ENCODE results near the gene CPNE5.

CPNE5 gene

DNA sequence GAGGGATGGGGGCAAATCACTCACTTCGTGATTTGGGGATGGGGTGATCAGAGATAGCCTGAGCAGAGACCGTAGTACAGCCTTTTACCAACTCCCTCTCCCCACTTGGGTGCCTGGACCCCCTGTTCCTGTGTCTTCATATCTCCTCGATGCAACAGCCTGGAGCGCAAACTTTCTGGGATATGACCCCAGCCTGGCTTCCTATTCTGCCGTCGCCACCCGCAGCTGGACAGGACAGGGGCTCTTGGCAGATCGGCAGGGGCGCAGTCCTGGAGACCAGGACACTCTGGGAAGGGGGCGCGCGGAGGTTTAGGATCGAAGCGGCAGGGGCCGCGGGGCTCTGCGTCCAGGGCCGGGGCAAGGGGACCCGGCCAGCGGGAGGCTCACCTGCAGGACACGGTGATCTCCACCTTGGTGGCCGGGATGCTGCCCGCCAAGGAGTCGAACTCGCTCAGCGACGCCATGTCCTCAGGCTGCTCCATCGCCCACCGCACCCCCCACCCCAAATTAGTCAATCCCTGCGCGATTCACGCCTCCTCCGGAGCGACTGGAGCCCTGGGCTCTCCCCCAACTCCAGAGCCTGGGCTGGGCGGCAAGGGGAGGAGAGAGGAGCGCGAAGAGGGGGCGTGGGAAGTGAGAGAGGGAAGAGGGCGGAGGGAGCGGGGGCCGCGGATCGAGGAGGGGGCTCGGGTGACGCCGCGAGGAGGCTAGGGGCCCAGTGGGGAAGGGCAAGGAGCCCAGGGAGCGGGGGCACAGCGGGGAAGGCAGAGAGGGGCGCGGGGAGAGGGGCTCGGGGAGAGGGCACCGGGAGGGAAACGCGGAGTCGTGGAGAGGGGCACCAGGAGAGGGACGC lies at the start of gene CPNE5:
Gene CPNE5 (minus strand): TSS at position 549 of the 853 bp plus-strand sequence. CDS start 67 bp downstream, at position 482.
- DNase-seq (ENCODE audit: low read depth in 3 of 3) = peak in 1 of 3 experiments; percentile 11

DNA sequence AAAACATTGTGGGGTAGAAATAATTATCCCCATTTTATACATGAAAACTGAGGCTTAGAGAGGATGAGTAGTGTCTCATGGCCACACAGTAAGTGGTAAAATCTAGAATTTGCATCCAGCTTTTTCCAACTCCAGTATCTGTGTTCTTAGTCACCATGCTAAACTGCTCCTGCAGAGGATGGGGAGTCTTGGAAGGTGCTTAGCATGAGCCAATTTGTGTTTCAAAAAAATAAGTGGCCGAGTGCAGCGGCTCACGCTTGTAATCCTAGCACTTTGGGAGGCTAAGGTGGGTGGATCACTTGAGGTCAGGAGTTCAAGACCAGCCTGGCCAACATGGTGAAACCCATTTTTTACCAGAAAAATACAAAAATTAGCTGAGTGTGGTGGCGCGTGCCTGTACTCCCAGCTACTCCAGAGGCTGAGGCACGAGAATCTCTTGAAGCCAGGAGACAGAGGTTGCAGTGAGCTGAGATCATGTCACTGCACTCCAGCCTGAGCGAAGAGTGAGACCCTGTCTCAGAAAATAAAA lies 48.9 kb upstream of the CPNE5 start:
- no peak for DNase-seq (ENCODE audit: low read depth in 3 of 3)

DNA sequence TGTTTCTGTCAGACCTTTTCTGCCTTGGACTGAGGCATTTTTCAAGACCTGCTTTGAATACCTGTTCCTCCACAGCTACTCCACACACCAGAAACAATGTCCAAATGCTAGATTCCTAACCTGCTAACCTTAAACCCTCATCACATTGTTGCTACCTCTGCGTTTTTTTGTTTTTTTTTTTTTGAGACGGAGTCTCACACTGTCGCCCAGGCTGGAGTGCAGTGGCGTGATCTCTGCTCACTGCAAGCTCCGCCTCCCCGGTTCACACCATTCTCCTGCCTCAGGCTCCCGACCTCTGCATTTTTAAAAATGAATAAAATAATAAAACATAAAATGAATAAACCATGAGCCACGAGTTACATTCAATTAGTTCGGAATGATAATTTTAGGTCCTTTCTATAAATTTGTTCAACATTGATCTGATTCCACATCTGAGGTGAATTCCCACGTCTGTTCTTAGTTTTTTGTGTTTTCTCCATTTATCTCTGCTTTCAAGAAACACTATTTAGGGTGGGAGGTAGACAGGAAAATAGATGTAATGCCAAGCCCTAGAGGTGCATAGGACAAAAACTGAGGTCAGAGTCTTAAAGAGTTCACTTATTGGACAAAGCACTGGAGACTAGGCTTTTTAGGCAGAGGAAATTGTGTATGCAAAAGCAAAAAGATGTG lies 47.8 kb upstream of the CPNE5 start:
- no peak for DNase-seq (ENCODE audit: low read depth in 3 of 3)

DNA sequence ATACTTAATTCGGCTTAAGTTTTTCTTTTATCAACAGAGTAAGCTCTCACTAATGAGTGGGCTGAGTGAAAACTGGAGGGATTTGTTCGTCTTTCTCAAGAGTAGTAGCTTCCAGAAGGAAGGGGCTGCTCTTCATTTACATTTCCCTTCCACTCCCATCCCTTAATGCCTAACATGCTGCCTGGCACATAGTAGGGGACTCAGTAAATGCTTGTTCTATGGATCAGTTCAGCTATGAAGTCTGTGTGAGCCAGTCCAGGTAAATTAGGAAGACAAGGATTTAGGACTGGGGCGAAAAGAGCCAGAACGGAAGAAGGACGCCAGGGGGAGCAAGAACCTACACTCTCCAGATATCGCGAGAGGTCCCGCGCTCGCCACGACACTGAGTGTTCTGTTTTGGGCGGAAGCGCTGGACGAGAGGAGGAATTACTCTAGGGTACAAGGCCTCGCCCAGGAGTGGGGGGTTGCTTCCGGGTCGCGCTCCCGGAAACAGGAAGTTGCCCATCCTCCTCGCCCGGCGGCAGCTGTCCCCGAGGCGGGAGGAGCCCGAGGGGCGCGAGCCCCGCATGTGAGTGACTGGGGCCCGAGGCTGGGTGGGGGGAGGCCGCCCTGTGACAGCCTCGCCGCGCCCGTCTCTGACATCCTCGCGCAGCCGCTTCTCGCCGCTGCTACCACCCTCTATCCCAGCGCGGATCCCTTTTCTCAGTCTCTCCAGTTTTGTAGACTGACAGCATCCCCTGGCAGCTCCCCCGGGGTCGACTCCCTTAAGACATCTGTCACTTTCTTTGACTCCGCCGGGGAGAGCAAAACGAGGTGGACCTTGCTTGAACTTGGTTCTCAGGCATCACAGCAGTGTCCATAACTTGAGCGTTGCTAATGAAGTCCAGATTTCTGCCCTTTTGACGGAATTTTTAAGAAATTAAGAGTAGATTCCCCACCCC lies 46.5 kb upstream of the CPNE5 start, which contains the start of gene C6orf89:
Gene C6orf89 (plus strand): TSS at position 492 of the 941 bp plus-strand sequence. CDS start 13,493 bp downstream, outside the sequence.
- DNase-seq (ENCODE audit: low read depth in 3 of 3) = peak; percentile 88 to 96 (median 91)

DNA sequence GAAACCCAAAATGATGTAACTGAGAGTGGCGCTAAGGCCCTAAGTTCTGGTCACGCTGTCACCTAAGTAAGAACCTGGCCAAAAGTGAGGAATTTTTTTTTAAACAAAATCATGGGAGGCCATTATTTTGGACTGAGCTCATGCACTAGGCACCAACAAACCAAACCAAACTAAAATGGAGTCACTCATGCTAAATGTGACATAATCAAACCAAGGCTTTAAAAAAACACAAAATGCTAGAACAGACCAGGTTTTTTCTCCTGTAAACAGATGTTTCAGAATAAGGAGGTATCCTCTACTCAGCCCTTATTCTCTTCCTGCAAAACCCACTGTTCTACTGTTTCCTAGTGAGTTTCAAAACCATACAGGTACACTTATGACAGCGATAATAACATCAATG lies 45.4 kb upstream of the CPNE5 start:
- no peak for DNase-seq (ENCODE audit: low read depth in 3 of 3)

DNA sequence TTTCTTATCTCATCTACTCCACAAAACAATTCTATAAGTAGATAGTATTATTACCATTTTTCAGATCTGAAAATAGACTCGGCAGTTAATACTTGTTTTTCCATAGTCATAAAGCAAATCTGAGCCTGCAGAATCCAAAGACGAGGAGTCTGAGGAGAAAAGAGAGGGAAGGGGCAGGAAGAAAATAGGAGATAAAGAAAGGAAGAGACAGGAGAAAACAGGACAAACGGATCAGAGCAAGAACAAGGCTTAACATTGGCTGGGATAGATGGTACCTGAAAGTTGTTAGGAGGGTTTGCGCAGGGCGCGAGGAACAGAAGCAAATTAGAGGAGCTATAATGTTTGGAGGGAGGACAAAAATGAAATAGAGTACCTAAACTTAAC lies 36.0 kb upstream of the CPNE5 start:
- DNase-seq (ENCODE audit: low read depth in 3 of 3) = no peak

DNA sequence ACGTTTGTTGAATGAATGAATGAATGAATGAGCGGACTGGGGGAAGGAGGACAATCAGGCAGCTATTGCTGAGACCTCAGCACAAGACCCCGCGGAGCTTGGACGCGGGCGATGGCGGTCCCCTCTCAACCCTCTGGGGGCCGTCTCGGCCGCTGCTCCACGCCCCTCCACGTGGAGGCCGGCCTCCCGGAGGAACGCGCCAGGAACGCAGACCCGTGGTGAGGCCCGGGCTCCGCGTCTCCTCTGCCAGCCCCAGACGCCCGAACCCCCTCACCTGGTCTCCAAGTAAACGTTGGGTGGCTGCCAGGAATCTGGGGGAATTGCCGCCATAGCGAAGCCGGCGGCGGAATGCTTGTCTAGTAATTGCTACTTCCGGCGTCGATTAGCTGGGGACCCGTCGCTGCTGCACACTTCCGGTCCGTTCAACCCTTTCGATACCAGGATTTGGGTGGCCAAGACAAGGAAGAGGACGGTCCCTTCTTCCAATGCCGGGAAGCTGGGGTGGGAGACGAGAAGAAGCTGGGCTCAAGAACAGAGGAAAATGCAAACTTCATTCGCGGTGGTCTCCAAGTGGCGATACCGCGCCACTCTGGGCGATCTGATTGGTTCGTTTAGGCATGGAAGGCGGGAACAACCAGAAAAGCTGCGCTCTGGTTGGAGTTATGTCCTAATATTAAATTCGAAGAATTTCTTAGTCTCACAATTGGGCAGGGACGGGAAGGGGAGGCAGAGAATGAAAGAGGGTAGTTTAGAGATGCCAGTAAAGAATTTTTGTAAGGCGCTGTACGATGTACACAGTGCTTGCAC lies 35.4 kb upstream of the CPNE5 start, which contains the start of gene PPIL1:
Gene PPIL1 (minus strand): TSS at position 361 of the 807 bp plus-strand sequence. CDS start 31 bp downstream, at position 330.
- DNase-seq (ENCODE audit: low read depth in 3 of 3) = peak; percentile 69 to 74 (median 70)

DNA sequence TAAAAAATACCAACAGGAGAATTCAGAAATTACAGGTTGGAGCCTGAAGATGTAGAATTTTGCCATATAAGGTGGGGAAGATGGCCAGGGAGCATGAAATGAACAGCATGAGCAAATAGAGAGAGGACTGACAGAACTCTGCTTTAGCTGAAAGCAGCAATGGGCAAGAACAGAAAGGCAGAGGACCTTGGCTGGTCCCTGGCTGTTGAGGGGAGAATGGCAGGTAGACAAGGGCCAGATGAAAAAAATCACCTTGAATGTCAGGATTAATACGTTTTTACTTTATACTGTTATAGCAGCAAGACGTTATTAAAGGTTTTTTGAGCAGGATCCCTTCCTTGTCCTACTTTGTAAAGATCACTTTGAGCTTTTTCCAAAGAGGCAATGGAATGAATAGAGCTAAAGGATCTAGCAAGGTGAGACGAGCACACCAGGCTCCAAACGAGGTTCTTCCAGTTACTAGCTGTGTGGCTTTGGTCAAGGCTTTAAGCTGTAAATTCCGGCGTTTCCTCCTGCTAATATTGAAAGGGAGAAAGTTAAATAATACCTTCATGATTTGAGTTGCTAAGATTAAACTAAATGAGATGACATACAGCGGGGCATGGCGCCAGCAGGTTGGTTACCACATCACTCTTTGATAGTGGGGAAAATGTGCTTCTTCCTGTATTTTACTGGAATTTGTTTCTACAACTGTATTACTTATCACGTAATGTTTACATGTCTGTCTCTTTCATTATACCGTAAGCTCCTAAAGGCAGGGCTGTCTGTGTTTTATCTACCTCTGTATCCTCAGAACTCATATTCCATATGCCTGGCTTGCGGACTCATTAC lies 34.6 kb upstream of the CPNE5 start:
- no peak for DNase-seq (ENCODE audit: low read depth in 3 of 3)

DNA sequence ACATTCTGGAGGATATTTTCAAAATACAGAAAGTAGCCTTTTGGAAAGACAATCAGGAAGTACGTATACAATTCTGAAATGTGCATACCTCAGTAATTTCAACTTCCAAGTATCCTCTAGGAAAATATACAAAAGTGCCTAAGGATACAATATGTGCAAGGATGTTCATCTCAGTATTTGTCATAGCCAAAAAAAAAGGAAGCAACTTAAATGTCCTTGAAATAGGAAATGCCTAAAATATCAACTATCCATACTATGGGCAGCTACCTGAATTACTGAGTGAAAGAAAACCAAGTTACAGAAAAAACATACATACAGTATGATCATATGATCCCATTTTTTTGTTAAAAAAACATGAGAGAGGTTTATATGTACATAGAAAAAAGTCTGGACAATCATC lies 33.9 kb upstream of the CPNE5 start:
- DNase-seq (ENCODE audit: low read depth in 3 of 3) = no peak

DNA sequence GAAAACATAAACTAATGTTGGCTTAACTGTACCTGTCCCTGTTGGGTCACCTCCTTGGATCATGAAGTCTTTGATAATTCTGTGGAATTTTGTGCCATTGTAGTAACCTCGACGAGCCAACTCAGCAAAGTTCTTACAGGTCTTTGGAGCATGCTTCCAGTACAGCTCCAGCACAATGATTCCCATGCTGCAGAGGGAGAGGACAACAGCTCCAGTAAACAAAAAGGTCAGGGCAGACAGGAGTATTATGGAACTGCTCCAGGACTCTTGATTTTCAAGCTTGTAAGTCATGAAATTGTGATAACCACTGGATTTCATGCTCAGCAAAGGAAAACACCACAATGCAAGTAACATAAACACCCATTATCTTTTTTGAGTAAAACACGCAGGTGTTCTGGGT lies 32.4 kb upstream of the CPNE5 start:
- no peak for DNase-seq (ENCODE audit: low read depth in 3 of 3)

DNA sequence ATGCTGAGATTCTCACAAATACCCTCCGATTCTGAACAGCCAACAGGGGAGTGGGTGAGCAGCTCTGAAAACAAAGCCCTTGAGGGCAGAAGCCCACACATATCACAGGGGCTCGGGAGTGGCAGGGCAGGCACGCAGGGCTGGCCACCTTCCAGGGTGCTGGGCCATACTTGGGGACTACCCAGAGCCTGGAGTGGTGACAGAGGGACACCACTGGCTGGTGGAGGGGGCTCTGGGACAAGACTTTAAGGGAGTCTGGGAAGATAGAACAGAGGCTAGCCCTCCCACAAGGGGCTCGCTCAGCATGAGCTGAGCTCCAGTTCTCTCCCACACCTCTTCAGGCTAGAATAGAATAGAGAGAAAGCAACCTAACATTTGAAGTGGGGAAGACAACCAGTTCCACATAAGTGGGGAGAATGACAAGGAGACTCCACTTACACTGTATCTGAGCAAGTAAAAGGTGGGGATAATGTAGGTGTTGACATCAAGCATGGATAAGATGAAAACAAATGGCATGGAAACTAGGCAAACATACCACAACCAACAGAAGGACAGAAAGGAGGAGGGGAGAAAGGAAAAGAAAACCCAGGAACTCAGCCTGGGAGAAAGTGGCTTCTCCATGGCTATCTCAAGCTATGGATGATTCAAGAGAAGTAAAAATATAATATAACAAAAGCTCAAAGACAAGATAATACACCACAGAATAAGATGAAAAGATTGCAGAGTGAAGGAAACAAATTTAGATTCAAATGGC lies 28.4 kb upstream of the CPNE5 start:
- DNase-seq (ENCODE audit: low read depth in 3 of 3) = no peak

DNA sequence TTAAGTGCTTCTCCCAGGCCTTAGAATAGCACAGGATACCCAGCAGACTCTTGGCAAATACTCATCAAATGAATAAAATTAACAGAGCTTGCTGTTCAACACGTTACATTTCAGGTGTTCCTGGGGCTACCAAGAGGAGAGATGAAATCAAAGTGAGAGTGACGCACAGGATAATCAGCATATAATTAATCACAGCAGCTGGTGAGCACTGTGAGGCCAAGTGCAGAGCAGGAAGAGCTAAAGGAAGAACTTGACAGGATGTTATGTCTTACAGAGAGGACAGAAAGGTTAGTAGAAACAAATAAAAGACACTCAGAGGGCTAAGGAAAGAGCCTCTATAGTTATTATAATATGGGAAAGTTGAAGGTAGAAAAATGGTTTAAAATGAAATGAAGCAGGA lies 26.6 kb upstream of the CPNE5 start:
- no peak for DNase-seq (ENCODE audit: low read depth in 3 of 3)

DNA sequence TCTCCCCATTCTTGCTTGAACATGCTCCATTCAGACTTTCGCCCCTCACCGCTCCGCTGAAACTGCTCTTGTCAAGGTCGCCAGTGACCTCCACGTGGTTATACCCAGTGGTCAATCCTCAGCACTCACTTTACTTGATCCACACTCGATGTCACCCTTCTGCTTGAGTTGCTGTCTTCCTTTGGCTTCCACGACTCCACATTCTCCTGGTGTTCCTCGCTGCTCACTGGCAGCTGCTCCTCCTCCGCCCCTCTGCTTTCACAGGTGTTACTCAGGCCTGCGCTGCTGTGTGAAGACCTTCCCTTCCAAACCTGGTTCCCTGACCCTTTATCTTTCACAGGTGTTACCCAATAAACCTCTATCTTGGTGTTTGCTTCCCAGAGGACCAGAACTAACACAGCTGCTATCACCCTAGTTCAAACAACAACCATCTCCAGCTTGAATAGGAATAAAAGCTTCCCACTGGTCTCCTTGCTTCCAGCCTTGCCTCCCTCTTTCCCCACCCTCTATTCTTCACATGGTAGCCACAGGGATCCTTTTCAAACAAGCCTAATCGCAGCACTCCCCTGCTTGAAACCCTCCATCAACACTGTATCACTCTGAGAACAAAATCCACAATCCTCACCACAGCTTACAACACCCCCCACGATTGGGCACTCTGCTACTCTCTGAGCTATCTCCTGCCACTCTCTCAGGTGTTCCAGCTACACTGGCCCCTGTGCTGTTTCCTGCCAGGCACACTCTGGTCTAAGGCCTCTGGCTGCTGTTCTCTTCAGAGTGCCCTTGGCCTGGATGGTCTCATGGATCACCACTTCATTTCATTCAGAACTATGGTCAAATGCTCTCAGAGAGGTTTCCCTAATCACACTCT lies 24.7 kb upstream of the CPNE5 start:
- DNase-seq (ENCODE audit: low read depth in 3 of 3) = no peak

DNA sequence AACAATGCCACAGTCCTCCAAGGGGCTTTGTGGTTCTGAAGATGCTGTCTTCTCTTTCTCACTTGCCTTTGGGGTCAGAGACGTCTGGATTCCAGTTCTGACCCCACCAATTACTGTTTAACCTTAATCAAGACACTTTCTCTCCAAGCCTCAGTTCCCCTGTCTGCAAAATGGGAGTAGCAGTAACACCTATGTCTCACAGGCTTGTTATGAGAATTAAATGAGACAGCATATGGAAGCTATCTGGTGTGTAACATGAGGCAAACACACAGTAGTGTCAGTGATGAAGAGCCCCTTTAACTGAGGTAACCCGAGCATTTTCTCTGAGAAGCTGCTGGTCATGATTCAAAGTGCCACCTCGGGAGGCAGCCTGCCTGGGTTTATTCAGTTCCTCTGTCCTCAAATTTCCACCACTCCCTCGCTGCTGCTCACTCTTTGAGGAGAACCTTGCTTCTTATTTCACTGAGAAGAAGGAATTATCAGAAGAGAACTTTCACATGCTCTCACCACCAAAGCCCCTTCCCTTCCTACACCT lies 23.7 kb upstream of the CPNE5 start:
- no peak for DNase-seq (ENCODE audit: low read depth in 3 of 3)

DNA sequence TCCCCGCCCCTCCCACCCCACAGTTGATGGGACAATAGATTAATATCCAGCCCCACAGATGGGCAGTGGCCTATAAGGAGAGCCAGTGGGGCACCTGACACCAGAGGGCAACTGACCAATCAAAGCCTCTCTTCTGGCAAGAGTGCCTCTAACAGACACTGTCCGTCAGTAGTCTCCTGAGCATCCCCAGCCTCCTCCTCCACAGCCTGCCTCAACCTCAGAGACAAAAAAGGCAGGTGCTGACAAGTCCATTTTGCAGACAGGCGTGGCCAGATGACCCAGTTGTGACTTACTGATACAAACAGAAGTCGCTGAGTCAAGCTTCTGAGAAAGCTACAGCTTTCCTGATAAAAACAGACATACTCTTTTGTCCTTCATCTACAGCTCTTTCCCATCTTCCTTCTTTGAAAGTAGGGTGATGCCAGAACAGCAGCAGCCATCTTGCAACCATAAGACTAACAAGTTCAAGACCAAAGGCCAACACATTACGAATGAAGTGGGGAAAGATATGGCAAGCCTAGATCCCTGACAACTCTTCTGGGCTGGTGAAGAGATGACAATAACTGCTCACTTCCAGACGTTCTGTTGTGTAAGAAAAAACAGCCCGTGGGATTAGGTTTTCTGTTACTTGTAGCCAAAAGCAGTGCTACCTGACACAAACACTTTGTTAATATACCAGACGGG lies 23.1 kb upstream of the CPNE5 start:
- DNase-seq (ENCODE audit: low read depth in 3 of 3) = no peak

DNA sequence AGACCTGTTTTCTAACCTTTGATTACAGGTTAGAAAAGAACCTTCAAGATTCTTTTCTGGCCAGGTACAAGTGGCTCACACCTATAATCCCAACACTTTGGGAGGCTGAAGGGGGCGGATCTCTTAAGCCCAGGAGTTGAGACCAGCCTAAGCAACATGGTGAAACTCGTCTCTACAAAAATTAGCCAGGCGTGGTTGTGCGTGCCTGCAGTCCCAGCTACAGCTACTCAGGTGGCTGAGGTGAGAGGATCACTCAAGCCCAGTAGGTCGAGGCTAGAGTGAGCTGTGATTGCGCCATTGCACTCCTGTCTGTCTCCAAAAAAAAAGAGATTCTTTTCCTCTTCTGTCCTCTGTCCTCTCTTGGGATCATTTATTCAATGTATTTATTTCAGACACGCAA lies 20.9 kb upstream of the CPNE5 start:
- no peak for DNase-seq (ENCODE audit: low read depth in 3 of 3)

DNA sequence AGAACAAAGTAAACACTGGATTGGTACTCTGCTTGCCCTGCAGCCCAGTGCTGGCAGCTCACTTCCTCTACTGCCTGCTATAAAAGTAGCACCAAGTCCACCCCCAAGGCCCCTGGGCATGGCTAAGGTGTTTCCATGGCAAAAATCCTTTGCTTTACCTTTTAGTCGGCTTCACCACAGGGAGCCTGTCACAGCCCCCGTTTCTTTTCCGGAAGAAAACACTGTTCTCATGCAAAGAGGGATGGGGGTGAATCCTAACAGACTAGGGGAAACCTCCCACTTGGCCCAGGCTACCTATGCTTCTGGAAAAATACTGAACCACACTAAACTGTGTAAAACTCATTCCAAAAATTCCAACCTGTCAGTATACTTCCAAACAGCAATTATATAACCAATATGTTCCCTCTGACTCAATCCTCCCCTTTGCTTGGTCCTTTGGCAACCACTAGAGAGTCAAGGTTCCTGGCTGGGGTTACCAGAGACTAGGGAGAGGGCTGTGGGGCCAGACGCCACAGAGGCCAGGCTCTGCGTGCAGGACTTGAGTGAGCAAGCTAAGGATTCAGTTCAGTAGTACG lies 19.2 kb upstream of the CPNE5 start:
- no peak for DNase-seq (ENCODE audit: low read depth in 3 of 3)
